ENCODE results near the gene SNX5. TPM values are rescaled to one million over a fixed set of nuclear protein-coding genes. Genes with fewer than 3 reads are reported as not detected.
A peak's percentile ranks its signal among the peaks of the same experiment; 100 is the strongest.

The SNX5 gene
- total RNA-seq, 4 donors from 2014 or later: 49.8 to 88.8 (median 60.9) TPM

GRCh38 chr20:17909869-17910321 is 58.7 kb downstream of the SNX5 start:
- no peak for DNase-seq
- peak overlapping the region; percentile 40 to 69 (median 56) for H3K27ac ChIP-seq
- H3K4me3 ChIP-seq: no peak overlapping the region
- TF ChIP-seq POLR2A (IDR thresholded peaks at IDR 0.05): no peak
- no peak for TF ChIP-seq CTCF (IDR thresholded peaks at IDR 0.05 in 4 of 5, conservative IDR thresholded peaks at IDR 0.05 in 1 of 5)
- no peaks in the 10 kb centered on the region for H3K36me3 ChIP-seq
- intact Hi-C loops (cut with DNase I; ENCODE audit: low total_unique reads): no loop called here
- no peak for ATAC-seq
- no peaks in the 10 kb centered on the region for H3K9me3 ChIP-seq
- H3K4me1 ChIP-seq: peaks cover 8 to 19% of the 10 kb centered on the region in 2 donors
- in situ Hi-C loops (cut with MboI; ENCODE audit: low sequenced_read_pairs in 4 of 4): loop anchor here in 3 of 4 donors (10.0 to 25.0 kb wide), 3 partner anchors 375 to 405 kb away; partner anchors contain the start of gene BFSP1 (in 1 of the 3)
- no peaks in the 10 kb centered on the region for H3K27me3 ChIP-seq

- intact Hi-C loops (cut with DNase I; ENCODE audit: low total_unique reads) (no loop called here), in situ Hi-C loops (cut with MboI; ENCODE audit: low sequenced_read_pairs in 4 of 4) (loop anchor here in 3 of 4 donors (10.0 to 25.0 kb wide), 3 partner anchors 371 to 401 kb away; partner anchors contain the start of gene BFSP1 (in 1 of the 3))
- no peak overlapping the region for H3K27ac ChIP-seq
- no peak overlapping the region for H3K4me3 ChIP-seq
- no peak for TF ChIP-seq POLR2A (IDR thresholded peaks at IDR 0.05)
- no peak for TF ChIP-seq CTCF (IDR thresholded peaks at IDR 0.05 in 4 of 5, conservative IDR thresholded peaks at IDR 0.05 in 1 of 5)
- no peaks in the 10 kb centered on the region for H3K27me3 ChIP-seq
- DNase-seq (no peak), ATAC-seq (no peak)
- H3K4me1 ChIP-seq: peaks cover 0 to 2% of the 10 kb centered on the region in 2 donors
- no peaks in the 10 kb centered on the region for H3K36me3 ChIP-seq
- H3K9me3 ChIP-seq: no peaks in the 10 kb centered on the region
Observed at GRCh38 chr20:17905544-17905943, 63.0 kb downstream of the SNX5 start.

GRCh38 chr20:17904027-17904426 is 64.6 kb downstream of the SNX5 start:
- no peaks in the 10 kb centered on the region for H3K9me3 ChIP-seq
- H3K4me3 ChIP-seq: no peak overlapping the region
- TF ChIP-seq POLR2A (IDR thresholded peaks at IDR 0.05) (no peak), CTCF (IDR thresholded peaks at IDR 0.05 in 4 of 5, conservative IDR thresholded peaks at IDR 0.05 in 1 of 5) (no peak)
- H3K27me3 ChIP-seq: no peaks in the 10 kb centered on the region
- H3K27ac ChIP-seq: no peak overlapping the region
- no peaks in the 10 kb centered on the region for H3K4me1 ChIP-seq
- in situ Hi-C loops (cut with MboI; ENCODE audit: low sequenced_read_pairs in 4 of 4): loop anchor here in 3 of 4 donors (10.0 to 25.0 kb wide), 3 partner anchors 369 to 399 kb away; partner anchors contain the start of gene BFSP1 (in 1 of the 3)
- no peak for DNase-seq
- ATAC-seq: peak in 1 of 2 donors; percentile 90
- intact Hi-C loops (cut with DNase I; ENCODE audit: low total_unique reads): no loop called here
- no peaks in the 10 kb centered on the region for H3K36me3 ChIP-seq

GRCh38 chr20:17902531-17903083 is 66.0 kb downstream of the SNX5 start:
- Histone ChIP-seq H3K27me3 (no peaks in the 10 kb centered on the region), H3K36me3 (no peaks in the 10 kb centered on the region), H3K9me3 (no peaks in the 10 kb centered on the region), H3K27ac (no peak overlapping the region), H3K4me1 (peaks cover 0 to 8% of the 10 kb centered on the region in 2 donors), H3K4me3 (no peak overlapping the region)
- DNase-seq (no peak), ATAC-seq (no peak)
- TF ChIP-seq CTCF (IDR thresholded peaks at IDR 0.05 in 4 of 5, conservative IDR thresholded peaks at IDR 0.05 in 1 of 5) (no peak), POLR2A (IDR thresholded peaks at IDR 0.05) (no peak)
- intact Hi-C loops (cut with DNase I; ENCODE audit: low total_unique reads) (no loop called here), in situ Hi-C loops (cut with MboI; ENCODE audit: low sequenced_read_pairs in 4 of 4) (loop anchor here in 3 of 4 donors (10.0 to 25.0 kb wide), 3 partner anchors 368 to 398 kb away; partner anchors contain the start of gene BFSP1 (in 1 of the 3))

All from gastrocnemius medialis (tissue), 4 donors.